HepG2 (cell line): Measurements from ENCODE around the gene ZNF442. TPM values are rescaled to one million over a fixed set of nuclear protein-coding genes. Genes with fewer than 3 reads are reported as not detected.

Experiments
- HHEX ChIP-seq: IDR thresholded peaks from 2 replicates; pipeline ENCODE4 v1.6.1; 2016; ENCODE audit warnings: control low read depth
- NFYC ChIP-seq: IDR thresholded peaks from 2 replicates; pipeline ENCODE4 v1.6.1; 2016; ENCODE audit warnings: missing genetic modification reagents, missing compliant biosample characterization
- SNAPC4 ChIP-seq: sonication (generic); formaldehyde crosslinking; IDR thresholded peaks from 2 replicates; pipeline ENCODE4 v1.4.0; 2020; ENCODE audit warnings: mild to moderate bottlenecking, missing genetic modification reagents
- TCF12 ChIP-seq, 2 experiments: fragments of 450-650 bp in 1 of 2; sonication (generic) in 1 of 2; formaldehyde crosslinking in 1 of 2; IDR thresholded peaks; 2 replicates each; pipeline versions ENCODE4 v1.6.1 to v1.8.0; 2017 to 2022; ENCODE audit warnings: antibody characterized with exemption in 1 of 2, mild to moderate bottlenecking in 1 of 2, missing genetic modification reagents in 1 of 2, moderate library complexity in 1 of 2
- ZBTB20 ChIP-seq: sonication (generic); formaldehyde crosslinking; IDR thresholded peaks from 2 replicates; pipeline ENCODE4 v1.8.1; 2023; ENCODE audit warnings: missing genetic modification reagents, low read depth, mild to moderate bottlenecking, borderline replicate concordance
- ZNF24 ChIP-seq: fragments of 450-650 bp; IDR thresholded peaks from 2 replicates; pipeline ENCODE4 v1.6.1; 2017; ENCODE audit warnings: antibody characterized with exemption, mild to moderate bottlenecking
- polyA plus RNA-seq, 8 experiments: library from polyadenylated mRNA; depleted of rRNA in 3 of 8; stranded (reverse) in 7 of 8; unstranded in 1 of 8; fragments of >200 nt; fragmentation: Illumina TruSeq in 4 of 8; extraction: Trizol in 4 of 8; gene quantifications; 2 replicates each; pipeline versions ENCODE4 v1.2.1 to v1.2.3, GENCODE V29; 2011 to 2016; ENCODE audit warnings: low read depth in 4 of 8, missing spikeins in 1 of 8, mixed read lengths in 1 of 8; ENCODE audit not compliant: insufficient read depth in 1 of 8
- total RNA-seq, 5 experiments: library from RNA; depleted of rRNA; stranded (reverse); fragments of >200 nt; fragmentation: Illumina TruSeq; extraction: Trizol; gene quantifications; 2 replicates each; pipeline ENCODE4 v1.2.3, GENCODE V29; 2016; ENCODE audit warnings: low read depth in 1 of 5

ZNF442 gene
- total and polyA plus RNA-seq, 2 of the 13 experiments (the other 11 are each of a cell fraction or from before 2014, with no cell fraction given), result 1.0 to 6.0 TPM

GRCh38 chr19:12400633-12401502 lies 35.4 kb upstream of the ZNF442 start, which contains the start of gene ZNF799 (continued):
- peak; percentile 44; the same call in 1 of the 2 replicates for TF ChIP-seq SNAPC4 (CRISPR knock-in tag)
- TF ChIP-seq TCF12 (IDR thresholded peaks at IDR 0.05), result no peak
- TF ChIP-seq TCF12 (CRISPR knock-in tag; IDR thresholded peaks at IDR 0.05), result peak; percentile 47; the same call in 1 of the 2 replicates
- no peak for TF ChIP-seq HHEX (CRISPR knock-in tag)
- TF ChIP-seq ZBTB20 (CRISPR knock-in tag), result 0 out of 2 replicates have a peak, but pooled peaks have one; percentile 20
- peak; percentile 87 for TF ChIP-seq NFYC
- TF ChIP-seq ZNF24, result no peak
